ENCODE results near the gene PIGM.

PIGM gene

GRCh38 chr1:159991513-159991912, 40.3 kb downstream of the PIGM start:
- Mint-ChIP-seq H3K9me3 (no peaks in the 10 kb centered on the region), H3K27ac (no peak overlapping the region), H3K4me1 (no peaks in the 10 kb centered on the region), H3K4me3 (peak overlapping the region in 1 of 2 donors; percentile 40), H3K27me3 (peaks cover 18% of the 10 kb centered on the region)
- DNase-seq (no peak), ATAC-seq (peak; percentile 74)

GRCh38 chr1:159990005-159990404, 41.8 kb downstream of the PIGM start:
- no peak for DNase-seq

GRCh38 chr1:159989581-159989980, 42.2 kb downstream of the PIGM start:
- Mint-ChIP-seq H3K9me3 (no peaks in the 10 kb centered on the region), H3K4me1 (no peaks in the 10 kb centered on the region), H3K27me3 (peaks cover 14% of the 10 kb centered on the region), H3K27ac (no peak overlapping the region), H3K4me3 (no peak overlapping the region)
- ATAC-seq, result no peak
- no peak for DNase-seq

More at GRCh38 chr1:159990005-159990404, 41.8 kb downstream of the PIGM start:
- no peak for ATAC-seq
- Mint-ChIP-seq H3K4me3 (no peak overlapping the region), H3K4me1 (no peaks in the 10 kb centered on the region), H3K27me3 (peaks cover 14% of the 10 kb centered on the region), H3K27ac (no peak overlapping the region), H3K9me3 (no peaks in the 10 kb centered on the region)

GRCh38 chr1:159988006-159988405, 43.8 kb downstream of the PIGM start:
- Mint-ChIP-seq H3K4me3 (no peak overlapping the region), H3K27me3 (peaks cover 23% of the 10 kb centered on the region), H3K27ac (no peak overlapping the region), H3K9me3 (no peaks in the 10 kb centered on the region), H3K4me1 (no peaks in the 10 kb centered on the region)
- ATAC-seq, result no peak
- DNase-seq, result no peak

- Mint-ChIP-seq H3K4me1 (no peaks in the 10 kb centered on the region), H3K27me3 (peaks cover 27% of the 10 kb centered on the region), H3K27ac (no peak overlapping the region), H3K9me3 (no peaks in the 10 kb centered on the region), H3K4me3 (no peak overlapping the region)
- ATAC-seq (no peak), DNase-seq (no peak)
Measured at GRCh38 chr1:159987186-159987585, 44.6 kb downstream of the PIGM start.

- no peaks in the 10 kb centered on the region for H3K9me3 Mint-ChIP-seq
- ATAC-seq, result no peak
- no peaks in the 10 kb centered on the region for H3K4me1 Mint-ChIP-seq
Measured at GRCh38 chr1:159986531-159986930, 45.3 kb downstream of the PIGM start.

GRCh38 chr1:159986093-159986492, 45.7 kb downstream of the PIGM start:
- Mint-ChIP-seq H3K4me1 (no peaks in the 10 kb centered on the region), H3K27ac (no peak overlapping the region), H3K4me3 (no peak overlapping the region), H3K9me3 (no peaks in the 10 kb centered on the region), H3K27me3 (peaks cover 36% of the 10 kb centered on the region)
- ATAC-seq, result no peak
- no peak for DNase-seq

More at GRCh38 chr1:159986531-159986930, 45.3 kb downstream of the PIGM start:
- Mint-ChIP-seq H3K27ac (no peak overlapping the region), H3K4me3 (no peak overlapping the region), H3K27me3 (peaks cover 34% of the 10 kb centered on the region)
- no peak for DNase-seq

GRCh38 chr1:159985473-159985872, 46.3 kb downstream of the PIGM start:
- H3K27me3 Mint-ChIP-seq, result peaks cover 36% of the 10 kb centered on the region

GRCh38 chr1:159983681-159984080, 48.1 kb downstream of the PIGM start:
- H3K27me3 Mint-ChIP-seq, result peaks cover 50% of the 10 kb centered on the region
- no peaks in the 10 kb centered on the region for H3K9me3 Mint-ChIP-seq
- no peaks in the 10 kb centered on the region for H3K4me1 Mint-ChIP-seq
- H3K4me3 Mint-ChIP-seq, result no peak overlapping the region
- ATAC-seq (no peak), DNase-seq (no peak)
- H3K27ac Mint-ChIP-seq, result no peak overlapping the region

More at GRCh38 chr1:159985473-159985872, 46.3 kb downstream of the PIGM start:
- H3K4me1 Mint-ChIP-seq, result no peaks in the 10 kb centered on the region
- H3K9me3 Mint-ChIP-seq, result no peaks in the 10 kb centered on the region
- no peak overlapping the region for H3K27ac Mint-ChIP-seq
- ATAC-seq (no peak), DNase-seq (no peak)
- H3K4me3 Mint-ChIP-seq, result no peak overlapping the region

- no peaks in the 10 kb centered on the region for H3K4me1 Mint-ChIP-seq
- H3K4me3 Mint-ChIP-seq, result no peak overlapping the region
- H3K27me3 Mint-ChIP-seq, result peaks cover 43% of the 10 kb centered on the region
- no peak for ATAC-seq
- no peak for DNase-seq
- no peaks in the 10 kb centered on the region for H3K9me3 Mint-ChIP-seq
- peak overlapping the region in 1 of 2 donors; percentile 1 for H3K27ac Mint-ChIP-seq
Measured at GRCh38 chr1:159982280-159982679, 49.5 kb downstream of the PIGM start.

- Mint-ChIP-seq H3K27ac (no peak overlapping the region), H3K9me3 (no peaks in the 10 kb centered on the region), H3K27me3 (peaks cover 46% of the 10 kb centered on the region), H3K4me1 (no peaks in the 10 kb centered on the region), H3K4me3 (no peak overlapping the region)
- DNase-seq (no peak), ATAC-seq (no peak)
Measured at GRCh38 chr1:159981351-159982055, 50.3 kb downstream of the PIGM start.

GRCh38 chr1:159980786-159981185, 51.0 kb downstream of the PIGM start:
- H3K27me3 Mint-ChIP-seq, result peaks cover 48% of the 10 kb centered on the region
- H3K4me1 Mint-ChIP-seq, result no peaks in the 10 kb centered on the region
- no peak overlapping the region for H3K27ac Mint-ChIP-seq
- H3K9me3 Mint-ChIP-seq, result no peaks in the 10 kb centered on the region
- no peak overlapping the region for H3K4me3 Mint-ChIP-seq
- no peak for ATAC-seq
- no peak for DNase-seq

GRCh38 chr1:159980076-159980475, 51.7 kb downstream of the PIGM start:
- ATAC-seq (no peak), DNase-seq (no peak)
- Mint-ChIP-seq H3K27me3 (peaks cover 48% of the 10 kb centered on the region), H3K4me3 (no peak overlapping the region), H3K27ac (no peak overlapping the region), H3K4me1 (no peaks in the 10 kb centered on the region), H3K9me3 (no peaks in the 10 kb centered on the region)

- Mint-ChIP-seq H3K27me3 (peaks cover 48% of the 10 kb centered on the region), H3K4me3 (no peak overlapping the region), H3K27ac (no peak overlapping the region), H3K4me1 (no peaks in the 10 kb centered on the region), H3K9me3 (no peaks in the 10 kb centered on the region)
- DNase-seq (no peak), ATAC-seq (no peak)
Measured at GRCh38 chr1:159979257-159979656, 52.5 kb downstream of the PIGM start.

GRCh38 chr1:159978107-159978398, 53.7 kb downstream of the PIGM start:
- Mint-ChIP-seq H3K4me1 (no peaks in the 10 kb centered on the region), H3K4me3 (no peak overlapping the region), H3K27me3 (peaks cover 39% of the 10 kb centered on the region), H3K27ac (no peak overlapping the region), H3K9me3 (no peaks in the 10 kb centered on the region)
- DNase-seq, result no peak
- no peak for ATAC-seq

GRCh38 chr1:159977364-159978106, 54.3 kb downstream of the PIGM start:
- H3K27ac Mint-ChIP-seq, result no peak overlapping the region
- peaks cover 40% of the 10 kb centered on the region for H3K27me3 Mint-ChIP-seq
- DNase-seq, result no peak
- H3K4me1 Mint-ChIP-seq, result no peaks in the 10 kb centered on the region
- H3K9me3 Mint-ChIP-seq, result no peaks in the 10 kb centered on the region
- H3K4me3 Mint-ChIP-seq, result no peak overlapping the region
- ATAC-seq, result peak; percentile 31

Data from stimulated activated naive CD8-positive, alpha-beta T cell treated with anti-CD3 and anti-CD28 coated beads, Interleukin-15, amount 100 ng/mL, for 72 hours (primary cell).